ENCODE data around the gene PRKAG2. TPM values are rescaled to one million over a fixed set of nuclear protein-coding genes. Genes with fewer than 3 reads are reported as not detected.
A peak's percentile ranks its signal among the peaks of the same experiment; 100 is the strongest.

The PRKAG2 gene
- total RNA-seq, 3 donors from 2014 or later = 42.4 to 48.5 (median 46.6) TPM

- Histone ChIP-seq H3K4me3 (no peak overlapping the region), H3K36me3 (ENCODE audit: low read depth) (no peaks in the 10 kb centered on the region), H3K4me1 (ENCODE audit: low read depth) (no peaks in the 10 kb centered on the region), H3K9me3 (no peaks in the 10 kb centered on the region)
- no peak for TF ChIP-seq CTCF (IDR thresholded peaks at IDR 0.05)
- DNase-seq (no peak), ATAC-seq (peak; percentile 3)
- intact Hi-C loops (cut with DNase I, micrococcal nuclease) = no loop called here
These were observed 155.7 kb downstream of the PRKAG2 start for GRCh38 chr7:151721236-151721635.

GRCh38 chr7:151720280-151720679 is 156.6 kb downstream of the PRKAG2 start:
- DNase-seq = no peak
- intact Hi-C loops (cut with DNase I, micrococcal nuclease) = no loop called here
- Histone ChIP-seq H3K36me3 (ENCODE audit: low read depth) (no peaks in the 10 kb centered on the region), H3K4me1 (ENCODE audit: low read depth) (peaks cover 3% of the 10 kb centered on the region), H3K9me3 (no peaks in the 10 kb centered on the region), H3K4me3 (no peak overlapping the region)
- peak; percentile 3 for ATAC-seq
- TF ChIP-seq CTCF (IDR thresholded peaks at IDR 0.05) = no peak

- DNase-seq (no peak), ATAC-seq (peak; percentile 17)
- no peak for TF ChIP-seq CTCF (IDR thresholded peaks at IDR 0.05)
- intact Hi-C loops (cut with DNase I, micrococcal nuclease) = no loop called here
- Histone ChIP-seq H3K4me3 (no peak overlapping the region), H3K4me1 (ENCODE audit: low read depth) (peaks cover 3% of the 10 kb centered on the region), H3K9me3 (no peaks in the 10 kb centered on the region), H3K36me3 (ENCODE audit: low read depth) (no peaks in the 10 kb centered on the region)
These were observed 157.0 kb downstream of the PRKAG2 start for GRCh38 chr7:151719897-151720242.

GRCh38 chr7:151719031-151719896 is 157.7 kb downstream of the PRKAG2 start:
- H3K36me3 ChIP-seq (ENCODE audit: low read depth) = no peaks in the 10 kb centered on the region
- no peaks in the 10 kb centered on the region for H3K9me3 ChIP-seq
- DNase-seq (no peak), ATAC-seq (no peak)
- peaks cover 3% of the 10 kb centered on the region for H3K4me1 ChIP-seq (ENCODE audit: low read depth)
- no peak for TF ChIP-seq CTCF (IDR thresholded peaks at IDR 0.05)
- intact Hi-C loops (cut with DNase I, micrococcal nuclease) = no loop called here
- H3K4me3 ChIP-seq = no peak overlapping the region

GRCh38 chr7:151717918-151718317 is 159.0 kb downstream of the PRKAG2 start:
- DNase-seq = no peak
- Histone ChIP-seq H3K36me3 (ENCODE audit: low read depth) (no peaks in the 10 kb centered on the region), H3K4me3 (no peak overlapping the region), H3K9me3 (no peaks in the 10 kb centered on the region), H3K4me1 (ENCODE audit: low read depth) (peaks cover 3% of the 10 kb centered on the region)
- intact Hi-C loops (cut with DNase I, micrococcal nuclease) = no loop called here
- ATAC-seq = no peak
- TF ChIP-seq CTCF (IDR thresholded peaks at IDR 0.05) = no peak

All from mucosa of descending colon (tissue), 3 donors.